ENCODE results near the gene DNAH7.

- TF ChIP-seq CTCF (IDR thresholded peaks at IDR 0.05), result no peak
- no peak for TF ChIP-seq ZFX (IDR thresholded peaks at IDR 0.05; ENCODE audit: borderline replicate concordance)
Observed at GRCh38 chr2:195696012-195696411, 372.6 kb downstream of the DNAH7 start.
